ENCODE data around the gene CD7. TPM values are rescaled to one million over a fixed set of nuclear protein-coding genes. Genes with fewer than 3 reads are reported as not detected.

CD7 gene
- total and polyA plus RNA-seq, 8 donors, result 0.28 to 1.3 (median 0.98) TPM

GRCh38 chr17:82354804-82355308, 37.4 kb upstream of the CD7 start:
- DNase-seq (no peak), ATAC-seq (no peak), FAIRE-seq (no peak)
- TF ChIP-seq CTCF (IDR thresholded peaks at IDR 0.05), result no peak
- Histone ChIP-seq H3K9me3 (no peaks in the 10 kb centered on the region), H3K27me3 (no peaks in the 10 kb centered on the region), H3K4me1 (peaks cover 0 to 10% (median 6%) of the 10 kb centered on the region in 3 donors), H3K27ac (no peak overlapping the region), H3K4me3 (no peak overlapping the region), H3K36me3 (no peaks in the 10 kb centered on the region)
- intact Hi-C loops (cut with DNase I), result loop anchor here in 2 of 3 donors (5.0 to 10.0 kb wide), 4 partner anchors 140 to 420 kb away; no protein-coding TSS in a partner anchor
- 77 to 84% methylated on average over 7 of the region's 7 CpGs for WGBS, 2 donors

- no peaks in the 10 kb centered on the region for H3K27me3 ChIP-seq
- no peaks in the 10 kb centered on the region for H3K36me3 ChIP-seq
- no peak overlapping the region for H3K4me3 ChIP-seq
- peaks cover 0 to 10% (median 6%) of the 10 kb centered on the region in 3 donors for H3K4me1 ChIP-seq
- TF ChIP-seq CTCF (IDR thresholded peaks at IDR 0.05), result no peak
- H3K27ac ChIP-seq, result no peak overlapping the region
- no peaks in the 10 kb centered on the region for H3K9me3 ChIP-seq
- ATAC-seq (no peak), DNase-seq (peak in 1 of 6 donors; percentile 63), FAIRE-seq (no peak)
- 79% methylated on average over 8 of the region's 8 CpGs for WGBS, 2 donors
- intact Hi-C loops (cut with DNase I), result loop anchor here in 2 of 3 donors (5.0 to 10.0 kb wide), 4 partner anchors 141 to 421 kb away; no protein-coding TSS in a partner anchor
Observed at GRCh38 chr17:82353484-82353883, 36.1 kb upstream of the CD7 start.

GRCh38 chr17:82351713-82352488, 34.5 kb upstream of the CD7 start:
- intact Hi-C loops (cut with DNase I), result loop anchor here in 2 of 3 donors (5.0 to 10.0 kb wide), 4 partner anchors 143 to 423 kb away; no protein-coding TSS in a partner anchor
- no peak overlapping the region for H3K4me3 ChIP-seq
- ATAC-seq, result peak; percentile 74 to 91 (median 90)
- 34% methylated on average over 26 of the region's 26 CpGs for WGBS, 2 donors
- H3K36me3 ChIP-seq, result no peaks in the 10 kb centered on the region
- no peaks in the 10 kb centered on the region for H3K27me3 ChIP-seq
- H3K4me1 ChIP-seq, result peaks cover 0 to 7% (median 6%) of the 10 kb centered on the region in 3 donors
- H3K9me3 ChIP-seq, result no peaks in the 10 kb centered on the region
- peak; percentile 95 to 98 (median 97) for TF ChIP-seq CTCF (IDR thresholded peaks at IDR 0.05)
- no peak for FAIRE-seq
- no peak overlapping the region for H3K27ac ChIP-seq
- DNase-seq, result peak; percentile 73 to 92 (median 86)

- no peaks in the 10 kb centered on the region for H3K36me3 ChIP-seq
- intact Hi-C loops (cut with DNase I), result loop anchor here in 2 of 3 donors (5.0 to 10.0 kb wide), 4 partner anchors 144 to 424 kb away; no protein-coding TSS in a partner anchor
- H3K27ac ChIP-seq, result no peak overlapping the region
- TF ChIP-seq CTCF (IDR thresholded peaks at IDR 0.05), result no peak
- no peaks in the 10 kb centered on the region for H3K27me3 ChIP-seq
- ATAC-seq, result peak in 2 of 4 donors; percentile 7 to 9
- peak in 2 of 6 donors; percentile 58 to 64 for DNase-seq
- H3K4me3 ChIP-seq, result no peak overlapping the region
- FAIRE-seq, result no peak
- peaks cover 0 to 3% (median 0%) of the 10 kb centered on the region in 3 donors for H3K4me1 ChIP-seq
- WGBS, 2 donors, result 51 to 55% methylated on average over 21 of the region's 21 CpGs
- no peaks in the 10 kb centered on the region for H3K9me3 ChIP-seq
Observed at GRCh38 chr17:82351254-82351712, 33.9 kb upstream of the CD7 start.

Measured in pancreas (tissue), 10 donors.